ENCODE results near the gene WDFY3.

WDFY3 gene

DNA sequence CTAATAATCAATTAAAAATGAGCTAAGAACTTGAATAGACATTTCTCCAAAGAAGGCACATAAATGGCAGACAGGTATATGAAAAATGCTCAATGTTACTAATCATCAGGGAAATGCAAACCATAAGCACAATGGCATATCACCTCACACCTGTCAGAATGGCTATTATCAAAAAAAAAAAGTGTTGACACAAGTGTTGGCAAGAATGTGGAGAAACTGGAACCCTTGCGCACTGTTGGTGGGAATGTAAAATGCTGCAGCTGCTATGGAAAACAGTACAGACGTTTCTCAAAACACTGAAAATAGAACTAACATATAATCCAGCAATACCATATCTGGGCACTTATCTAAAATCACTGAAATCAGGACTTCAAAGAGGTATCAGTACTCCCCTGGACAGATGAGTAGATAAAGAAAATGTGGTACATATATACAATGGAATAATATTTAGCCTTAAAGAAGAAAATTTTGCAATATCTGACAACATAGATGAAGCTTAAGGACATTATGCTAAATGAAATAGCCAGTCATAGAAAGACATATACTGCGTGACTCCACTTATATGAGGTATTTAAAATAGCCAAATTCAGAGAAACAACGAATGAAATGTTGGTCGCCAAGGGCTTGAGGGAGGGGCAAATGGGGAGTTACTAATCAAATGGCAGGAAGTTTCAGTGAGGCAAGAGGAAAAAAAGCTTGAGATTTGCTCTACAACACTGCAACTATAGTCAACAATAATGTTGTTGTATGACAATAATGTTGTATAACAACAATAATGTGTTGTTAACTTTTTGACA, 175.5 kb downstream of the WDFY3 start:
- no peak for DNase-seq

DNA sequence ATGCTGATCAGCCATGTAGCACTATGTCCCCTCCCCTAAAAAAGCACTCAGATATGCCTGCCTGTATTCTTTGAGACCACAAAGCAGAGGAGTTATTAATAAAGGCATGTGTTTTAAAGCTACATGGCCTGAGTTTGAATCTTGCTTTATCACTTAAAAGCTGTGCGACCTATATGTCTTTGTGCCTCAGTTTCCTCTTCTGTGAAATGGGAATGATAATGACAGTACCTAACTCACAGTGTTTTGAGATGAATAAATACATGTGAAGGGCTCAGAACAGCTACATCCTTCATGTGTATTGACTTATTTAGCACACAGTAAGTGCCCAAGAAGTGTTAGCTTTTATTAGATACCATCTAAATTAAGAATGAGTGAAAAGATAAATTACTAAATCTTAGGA, 180.0 kb downstream of the WDFY3 start:
- no peak for DNase-seq

DNA sequence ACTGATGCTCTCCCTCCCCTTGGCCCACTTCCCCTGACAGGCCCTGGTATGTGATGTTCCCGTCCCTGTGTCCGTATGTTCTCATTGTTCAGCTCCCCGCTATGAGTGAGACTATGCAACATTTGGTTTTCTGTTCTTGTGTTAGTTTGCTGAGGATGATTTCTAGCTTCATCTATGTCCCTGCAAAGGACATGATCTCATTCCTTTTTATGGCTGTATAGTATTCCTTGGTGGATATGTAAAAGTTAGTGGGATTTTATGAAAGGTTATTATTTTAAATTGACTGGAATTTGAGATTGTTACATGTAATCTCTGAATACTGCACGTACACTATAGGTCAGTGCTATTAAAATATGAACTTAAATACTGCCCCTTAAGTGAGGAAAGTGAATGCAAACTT, 184.0 kb downstream of the WDFY3 start:
- DNase-seq, result no peak

DNA sequence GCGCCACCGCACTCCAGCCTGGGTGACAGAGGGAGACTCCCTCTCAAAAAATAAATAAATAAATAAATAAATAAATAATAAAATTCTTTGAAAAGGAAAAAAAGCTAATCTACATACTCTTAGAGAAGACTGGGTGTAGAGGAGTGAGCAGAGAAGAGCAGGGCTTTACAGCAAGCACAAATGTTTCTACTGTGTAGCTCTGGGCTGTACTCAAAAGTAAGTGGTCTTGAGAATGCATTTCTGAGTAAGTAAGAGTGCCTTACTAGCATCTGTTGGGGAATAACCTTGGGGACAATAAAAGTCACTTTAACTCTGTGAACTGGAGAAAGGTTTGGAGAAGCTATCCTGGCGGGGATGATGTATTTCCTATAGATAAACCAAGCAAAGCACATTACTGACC, 185.8 kb downstream of the WDFY3 start:
- no peak for DNase-seq

DNA sequence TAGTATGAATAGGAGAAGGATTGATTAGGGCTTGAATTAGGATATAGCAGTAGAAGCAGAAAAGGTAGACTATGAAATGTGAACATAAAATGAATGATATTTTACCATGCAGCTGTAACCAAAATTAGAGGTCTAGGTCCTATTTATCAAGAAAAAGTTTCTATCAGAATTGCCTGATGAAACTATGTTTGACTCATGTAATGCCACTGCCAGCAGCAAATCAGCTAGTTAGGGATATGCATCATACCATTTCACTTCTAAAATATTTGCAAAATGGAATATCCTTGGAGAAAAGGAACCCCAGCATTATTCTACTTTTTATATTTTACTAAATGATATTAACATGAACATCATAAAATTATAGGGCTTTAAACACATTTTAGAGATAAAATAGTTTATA, 188.4 kb downstream of the WDFY3 start:
- no peak for DNase-seq

DNA sequence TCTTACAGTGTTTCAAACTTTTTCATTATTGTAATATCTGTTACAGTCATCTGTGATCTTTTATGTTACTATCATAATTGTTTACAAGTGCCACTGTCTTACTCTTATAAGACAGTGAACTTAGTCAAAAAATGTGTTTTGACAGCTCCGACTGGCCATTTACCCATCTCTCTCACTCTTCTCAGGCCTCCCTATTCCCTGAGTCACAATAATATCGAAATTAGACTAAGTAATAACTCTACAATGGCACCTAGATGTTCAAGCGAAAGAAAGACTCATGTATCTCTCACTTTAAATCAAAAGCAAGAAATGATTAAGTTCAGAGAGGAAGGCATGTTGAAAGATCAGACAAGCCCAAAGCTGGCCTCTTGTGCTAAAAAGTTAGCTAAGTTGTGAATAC, 199.3 kb downstream of the WDFY3 start:
- no peak for DNase-seq

DNA sequence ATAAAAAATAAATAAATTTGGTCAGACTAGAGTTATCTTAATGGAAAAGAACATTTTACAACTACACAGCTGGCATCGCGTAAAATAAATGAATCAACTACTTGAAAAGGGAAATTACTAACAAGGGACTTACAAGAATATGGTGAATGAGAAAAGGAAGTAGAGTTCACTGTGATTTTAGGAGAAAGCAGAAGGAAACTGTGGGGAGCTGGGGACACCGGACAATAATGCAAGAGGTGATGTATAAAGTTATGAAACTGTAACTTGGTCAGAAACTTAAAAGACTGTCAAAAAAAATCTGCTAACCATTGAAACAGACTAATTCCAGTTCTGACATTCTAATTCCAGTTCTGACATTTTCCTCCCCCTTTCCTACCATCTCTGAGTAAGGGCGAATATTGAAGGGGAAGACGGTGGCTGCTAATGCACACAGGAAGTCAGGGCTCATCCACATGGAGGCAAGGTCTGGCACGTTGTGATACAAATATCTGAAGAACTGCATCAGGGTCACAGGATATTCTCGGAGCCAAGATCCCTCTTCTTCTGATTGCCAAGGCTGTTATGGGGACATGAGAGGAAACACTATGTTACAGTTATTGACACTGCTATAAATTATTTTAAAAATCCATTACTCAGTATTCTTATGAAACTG, 213.0 kb downstream of the WDFY3 start:
- DNase-seq, result no peak

DNA sequence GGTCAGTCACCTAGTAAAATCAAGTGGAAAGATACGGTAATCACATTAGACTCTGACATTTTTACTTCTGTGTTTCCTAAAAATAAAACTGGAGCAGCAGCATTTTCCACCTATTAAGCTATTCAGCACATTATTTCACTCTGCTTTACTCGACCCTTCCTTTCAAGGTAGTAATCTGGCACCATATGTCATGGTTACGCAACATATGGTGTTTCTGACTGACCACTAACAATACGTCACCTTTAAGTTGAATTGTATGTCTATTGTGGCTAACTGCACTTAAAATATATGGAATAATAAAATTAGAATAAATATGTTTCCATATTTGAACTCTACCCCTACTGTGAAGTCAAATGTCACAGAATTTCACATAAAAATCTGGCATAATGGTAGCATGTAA, 214.8 kb downstream of the WDFY3 start:
- DNase-seq, result no peak

DNA sequence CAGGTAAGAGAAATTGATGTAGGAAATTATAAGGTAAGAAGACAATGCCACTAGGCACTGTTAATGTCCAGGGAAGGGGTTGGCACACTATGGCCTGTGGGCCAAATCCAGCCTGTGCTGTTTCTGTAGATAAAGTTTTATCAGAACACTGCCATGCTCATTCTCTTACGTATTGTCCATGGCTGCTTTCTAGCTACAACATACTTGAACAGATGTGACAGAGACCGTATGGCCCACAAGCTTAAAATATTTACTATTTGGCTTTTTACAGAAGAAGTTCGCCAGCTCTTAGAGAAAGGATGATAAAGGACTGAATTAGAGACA, 215.6 kb downstream of the WDFY3 start:
- no peak for DNase-seq

DNA sequence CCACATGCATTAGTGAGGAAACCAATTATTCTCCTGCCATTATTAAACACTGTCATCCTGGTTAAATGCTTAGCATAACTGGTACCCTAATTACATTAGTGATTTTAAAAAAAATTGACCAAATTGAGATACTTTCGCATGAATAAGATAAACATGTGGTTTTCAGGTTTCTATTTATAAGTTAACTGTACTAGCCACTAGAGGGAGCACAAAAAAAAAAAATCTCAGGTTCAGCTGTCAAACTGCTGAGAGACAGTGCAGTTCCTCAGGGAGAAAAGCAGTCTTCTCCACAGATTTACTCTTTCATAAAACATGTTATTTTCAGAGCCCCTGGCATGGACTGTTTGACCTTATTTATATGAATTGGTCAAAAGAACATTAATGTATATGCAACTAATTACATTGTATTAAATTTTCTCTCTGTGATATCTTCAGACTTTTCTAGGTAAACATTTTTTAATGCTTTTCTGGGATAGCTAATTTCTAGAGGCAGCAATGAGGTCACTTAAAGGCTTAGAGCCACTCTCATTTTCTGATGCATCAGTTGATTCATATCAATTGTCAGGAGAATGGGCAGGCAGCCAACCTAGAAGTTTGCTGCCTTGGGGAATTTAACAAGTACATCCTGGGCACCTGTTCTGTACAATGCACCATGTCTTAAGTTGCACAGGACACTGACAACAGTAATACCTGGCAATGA, 216.1 kb downstream of the WDFY3 start:
- DNase-seq, result no peak

DNA sequence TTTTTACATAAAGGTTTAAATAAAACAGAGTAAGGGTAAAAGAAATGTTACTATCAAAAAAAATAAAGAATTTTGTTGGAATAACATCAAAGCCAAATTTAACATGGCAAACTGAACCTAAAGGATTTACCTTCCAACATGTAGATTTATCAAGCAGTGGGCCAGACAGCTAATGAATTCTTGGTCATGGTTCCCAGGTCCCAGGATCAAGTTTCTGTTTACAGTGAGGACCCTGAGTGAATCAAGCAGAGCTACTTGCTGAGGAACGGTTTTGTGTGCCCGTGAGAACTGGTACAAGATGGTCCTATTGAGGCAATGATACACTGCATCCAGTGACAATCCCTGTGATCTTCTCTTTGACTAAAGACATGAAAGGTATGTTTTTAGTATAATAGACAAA, 226.4 kb downstream of the WDFY3 start:
- no peak for DNase-seq

DNA sequence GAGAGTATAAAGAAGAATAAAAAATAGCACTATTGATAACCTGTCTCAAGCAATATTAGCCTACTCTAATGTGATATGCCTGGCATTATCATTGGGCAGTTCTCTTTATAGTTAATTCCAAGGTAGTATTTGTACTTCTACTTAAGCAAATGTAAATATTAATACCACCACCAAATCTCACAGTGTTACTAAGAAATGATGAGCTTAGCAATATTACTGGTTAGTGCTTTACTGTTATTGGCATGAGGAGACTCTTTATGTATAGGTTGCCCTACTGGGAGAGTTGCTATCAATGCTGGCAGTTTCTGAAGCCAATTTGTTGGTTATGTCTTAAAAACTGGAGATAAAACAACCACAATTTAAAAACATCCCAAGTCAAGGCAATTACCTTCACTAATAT, 227.9 kb downstream of the WDFY3 start:
- no peak for DNase-seq

DNA sequence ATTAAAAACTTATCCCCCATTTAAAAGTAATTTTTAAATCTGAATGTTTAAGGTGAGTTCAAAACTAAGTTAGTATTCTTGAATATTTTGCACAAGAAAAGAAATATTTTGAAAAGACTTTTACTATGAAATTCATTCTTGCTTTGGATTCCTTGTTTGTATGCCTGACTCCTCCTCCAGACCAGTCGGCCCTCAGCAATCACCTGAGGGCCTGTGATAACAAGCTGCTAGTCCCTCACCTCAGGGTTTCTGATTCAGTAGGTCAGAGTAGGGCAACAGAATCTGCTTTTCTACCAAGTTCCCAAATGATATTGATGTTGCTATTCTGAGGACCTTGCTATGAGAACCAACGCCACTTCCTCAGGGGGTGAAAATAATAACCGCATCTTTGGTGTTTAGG, 228.8 kb downstream of the WDFY3 start:
- DNase-seq, result no peak

DNA sequence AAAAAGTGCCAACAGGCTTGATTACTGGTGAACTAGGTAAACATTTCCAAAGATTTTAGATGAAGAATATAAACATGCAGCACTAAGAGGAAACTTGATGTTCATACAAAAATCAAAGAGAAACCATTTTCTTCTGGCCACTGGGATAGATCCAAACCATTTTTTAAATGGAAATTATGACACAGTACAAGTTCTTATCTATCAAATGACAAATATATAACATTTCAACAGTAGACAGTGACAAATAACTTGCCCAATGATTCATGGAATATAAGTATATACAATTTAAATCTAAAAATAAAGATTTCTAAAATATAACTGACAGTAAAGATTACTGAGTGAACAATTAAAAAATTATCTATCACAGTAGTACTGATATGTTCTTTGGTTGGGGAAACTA, 232.5 kb downstream of the WDFY3 start:
- no peak for DNase-seq

DNA sequence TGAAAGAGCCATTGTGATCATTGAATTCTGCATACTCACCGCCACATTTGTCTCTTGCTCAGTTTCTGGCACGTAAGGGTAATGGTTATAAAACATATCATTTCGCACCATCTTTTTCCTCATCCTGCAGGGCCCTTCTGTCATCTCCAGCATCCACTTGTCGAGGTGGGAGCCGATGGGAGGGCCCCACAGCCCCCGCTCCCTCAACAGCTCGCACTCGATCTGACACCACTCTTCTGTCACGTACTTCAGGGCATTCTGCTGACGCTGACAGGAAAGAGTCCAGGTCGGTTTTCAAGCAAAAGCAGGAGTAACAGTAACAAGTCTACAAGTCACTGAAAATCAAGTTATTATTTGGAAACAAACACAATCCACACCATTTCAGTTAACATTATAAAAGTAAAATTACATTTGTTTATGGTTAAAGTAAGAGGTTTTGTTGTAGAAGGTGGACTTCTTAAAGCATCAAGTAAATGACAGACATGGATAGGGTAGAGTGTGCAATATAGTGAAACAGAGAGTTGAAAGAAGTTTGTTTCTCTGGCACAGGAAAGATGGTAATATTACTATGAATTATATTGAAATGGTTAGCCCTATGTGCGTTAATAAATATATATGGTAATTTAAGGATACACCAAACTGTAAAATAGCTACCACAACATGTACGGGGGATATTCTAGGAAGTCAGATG, 233.0 kb downstream of the WDFY3 start:
- DNase-seq, result no peak

DNA sequence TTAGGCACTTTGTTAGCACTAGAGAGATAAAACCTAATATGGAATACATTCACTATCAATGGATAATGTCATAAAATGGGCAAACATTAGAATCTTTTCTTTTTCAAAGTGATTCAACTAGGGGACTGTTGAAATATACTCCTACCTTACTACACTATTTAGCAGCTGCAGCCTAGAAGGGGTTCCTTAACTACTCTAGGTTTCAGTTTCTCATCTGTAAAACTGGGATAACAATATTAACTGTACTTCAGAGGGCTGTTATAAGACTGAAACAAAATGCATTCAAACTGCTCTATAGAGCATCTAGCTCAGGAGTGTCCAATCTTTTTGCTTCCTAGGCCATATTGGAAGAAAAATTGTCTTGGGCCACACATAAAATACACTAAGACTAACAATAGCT, 236.1 kb downstream of the WDFY3 start:
- DNase-seq, result no peak

DNA sequence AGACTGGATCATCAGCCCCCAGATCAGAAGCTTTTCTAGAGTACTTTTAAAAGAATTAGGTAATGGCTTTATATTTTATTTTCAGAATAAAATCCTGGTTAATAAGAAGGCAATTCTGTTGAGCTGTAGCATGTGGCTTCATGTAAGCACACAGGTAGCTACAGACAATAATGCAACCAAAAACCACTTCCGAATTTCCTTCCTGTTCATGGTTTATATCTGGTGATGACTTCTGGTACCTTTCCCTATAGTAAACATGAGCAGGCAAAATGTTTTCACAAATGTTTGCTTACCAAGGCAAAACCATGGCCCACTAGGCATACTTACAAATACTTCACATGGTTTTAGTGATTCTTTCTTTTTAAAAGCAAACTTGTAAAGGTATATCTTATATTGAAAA, 239.0 kb downstream of the WDFY3 start:
- DNase-seq, result no peak

DNA sequence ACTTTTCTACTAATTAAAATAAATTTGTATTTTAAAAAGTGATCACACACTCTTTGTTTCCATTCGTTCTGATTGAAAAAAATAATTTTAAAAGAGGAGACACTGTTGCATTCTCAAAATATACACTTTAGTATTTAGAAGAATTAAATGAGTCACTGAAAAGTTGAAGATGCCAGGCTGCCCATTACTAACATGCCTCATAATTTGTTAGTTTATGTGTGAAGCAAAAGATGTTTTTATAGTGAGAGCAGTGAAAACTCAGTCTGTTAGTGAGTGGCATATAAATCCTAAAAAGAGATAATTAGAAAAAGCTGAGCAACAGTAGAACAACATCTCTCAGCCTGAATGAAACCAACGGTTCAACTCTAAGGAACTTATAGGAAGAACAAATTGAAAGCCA, 240.1 kb downstream of the WDFY3 start:
- DNase-seq, result no peak

DNA sequence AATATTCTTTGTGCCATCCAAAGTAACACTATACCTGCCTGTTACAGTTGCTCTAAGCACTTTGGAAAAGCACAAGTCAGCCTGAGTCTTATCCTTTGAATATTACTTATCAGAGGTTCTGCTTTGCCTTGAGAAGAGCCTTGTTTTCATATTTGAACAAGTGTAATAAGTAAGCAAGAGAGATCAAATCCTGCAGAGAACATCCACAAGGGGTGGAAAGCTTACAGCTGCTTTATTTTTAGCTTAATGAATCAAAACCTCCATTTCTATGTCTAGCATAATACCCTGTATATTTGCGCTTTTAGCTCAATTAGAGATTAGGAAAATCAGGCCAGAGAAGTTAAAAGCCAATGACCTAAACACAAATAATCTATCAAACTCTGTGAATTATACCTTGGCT, 243.8 kb downstream of the WDFY3 start:
- no peak for DNase-seq

DNA sequence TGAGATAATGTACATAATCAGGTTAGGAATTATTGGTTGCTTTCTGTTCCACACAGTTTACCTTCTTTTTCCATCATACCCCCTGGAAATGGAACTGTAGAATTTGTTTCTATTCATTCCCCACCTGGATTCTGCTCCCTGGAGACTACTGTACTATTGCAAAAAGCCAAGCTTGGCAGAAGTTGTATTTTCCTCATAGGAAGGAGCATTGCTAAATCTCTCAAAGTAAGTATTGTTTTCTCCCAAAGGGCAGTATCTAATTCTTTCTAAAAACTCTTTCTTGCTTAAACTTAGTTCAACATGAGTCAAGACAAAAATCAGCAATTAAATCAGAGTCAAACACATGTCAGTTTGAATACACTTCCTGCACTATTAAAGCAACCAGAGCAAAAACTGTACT, 247.4 kb downstream of the WDFY3 start:
- no peak for DNase-seq

DNA sequence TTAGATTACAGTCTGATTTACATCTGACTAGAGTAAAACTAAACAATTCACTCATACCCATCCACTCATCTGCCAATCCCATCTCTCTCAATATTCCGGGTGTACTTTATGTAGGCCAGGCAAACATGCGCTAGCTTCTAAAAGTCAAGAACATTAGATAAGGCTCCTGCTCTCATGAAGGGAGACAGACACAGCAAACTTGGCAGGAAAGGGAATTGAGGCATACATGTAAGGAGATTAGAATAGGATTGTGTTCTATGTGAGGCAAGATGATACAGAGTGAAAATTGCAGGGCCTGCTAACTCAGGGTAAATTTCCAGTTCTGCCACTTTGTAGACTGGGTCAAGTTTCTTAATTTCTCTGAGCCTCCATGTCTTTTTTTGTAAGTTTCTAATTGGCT, 247.8 kb downstream of the WDFY3 start:
- DNase-seq, result no peak

DNA sequence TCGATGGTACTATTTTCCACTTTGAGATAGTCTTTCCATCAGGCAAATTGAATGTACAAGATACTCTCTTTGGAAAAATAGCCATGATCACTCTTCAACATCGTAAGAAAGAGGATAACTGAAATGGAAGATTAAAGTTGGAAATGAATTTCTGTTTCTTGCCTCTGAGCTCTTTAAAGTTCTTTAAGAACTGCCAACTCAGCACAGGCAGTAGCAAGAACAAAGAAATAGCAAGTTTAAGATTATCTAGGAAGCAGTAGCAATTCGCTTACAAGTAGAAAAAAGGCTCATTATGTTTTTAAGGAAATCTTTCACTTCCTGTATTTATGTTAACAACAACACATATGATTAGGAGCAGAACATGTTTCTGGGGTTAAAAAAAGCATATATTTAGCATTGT, 255.9 kb downstream of the WDFY3 start:
- DNase-seq, result no peak

DNA sequence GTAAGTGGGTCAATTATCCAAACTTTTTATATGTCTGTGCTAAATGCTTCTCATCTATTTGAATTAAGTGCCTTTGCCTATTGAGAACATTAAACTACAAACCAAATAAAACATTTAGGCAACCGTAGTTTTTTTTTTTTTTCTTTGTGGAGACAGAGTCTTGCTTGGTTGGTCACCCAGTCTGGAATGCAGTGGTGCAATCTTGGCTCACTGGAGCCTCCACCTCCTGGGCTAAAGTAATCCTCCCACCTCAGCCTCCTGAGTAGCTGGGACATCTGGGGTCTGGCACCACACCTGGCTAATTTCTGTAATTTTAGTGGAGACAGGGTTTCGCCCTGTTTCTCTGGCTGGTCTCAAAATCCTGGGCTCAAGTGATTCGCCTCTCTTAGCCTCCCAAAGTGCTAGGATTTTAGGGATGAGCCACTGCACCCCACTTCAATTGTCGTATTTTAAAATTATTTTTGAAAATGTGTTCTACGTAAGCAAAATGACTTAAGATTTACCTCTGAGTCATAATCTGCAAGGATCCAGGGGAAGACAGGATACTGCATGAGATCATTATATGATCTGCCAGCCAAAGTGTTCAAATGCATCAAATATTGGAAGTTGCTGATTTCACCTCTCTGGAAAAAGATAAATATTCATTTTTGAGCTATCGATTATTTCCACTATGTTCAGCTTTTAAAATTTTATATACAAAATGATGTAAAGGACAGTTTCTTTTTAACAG, 257.9 kb downstream of the WDFY3 start:
- DNase-seq, result no peak
